KMS-11 (cell line): ENCODE results near the gene ITPR2.

Source experiments
- H2AFZ ChIP-seq: fragments of 200-600 bp; sonication (generic); 2 replicates; pipeline ENCODE4 v1.6.1; 2016; ENCODE audit warnings: antibody characterized with exemption, mixed run types, low read depth
- H3K27ac ChIP-seq: fragments of 200-600 bp; sonication (generic); 2 replicates; pipeline ENCODE4 v1.6.1; 2016; ENCODE audit warnings: mild to moderate bottlenecking, mixed run types
- H3K27me3 ChIP-seq: fragments of 200-600 bp; sonication (generic); 2 replicates; pipeline ENCODE4 v1.6.1; 2017; ENCODE audit warnings: mild to moderate bottlenecking, low read depth, mixed run types, moderate library complexity; ENCODE audit not compliant: insufficient read depth
- H3K36me3 ChIP-seq: fragments of 200-600 bp; sonication (generic); 2 replicates; pipeline ENCODE4 v1.6.1; 2017; ENCODE audit warnings: mild to moderate bottlenecking, mixed run types; ENCODE audit not compliant: insufficient read depth
- H3K4me1 ChIP-seq: fragments of 200-600 bp; sonication (generic); 2 replicates; pipeline ENCODE4 v1.6.1; 2016; ENCODE audit warnings: mild to moderate bottlenecking, low read depth, mixed run types; ENCODE audit not compliant: poor library complexity, severe bottlenecking
- H3K4me2 ChIP-seq: fragments of 200-600 bp; sonication (generic); 2 replicates; pipeline ENCODE4 v1.7.0; 2016; ENCODE audit warnings: mild to moderate bottlenecking, mixed run types
- H3K4me3 ChIP-seq: fragments of 200-600 bp; sonication (generic); IDR thresholded peaks from 2 replicates; pipeline ENCODE4 v1.6.1; 2017; ENCODE audit warnings: low read depth, low read length, mixed read lengths; ENCODE audit not compliant: insufficient read depth
- H3K79me2 ChIP-seq: fragments of 200-600 bp; sonication (generic); 2 replicates; pipeline ENCODE4 v1.6.1; 2016; ENCODE audit warnings: low read depth, mixed run types; ENCODE audit not compliant: insufficient read depth
- H3K9ac ChIP-seq: fragments of 200-600 bp; sonication (generic); 2 replicates; pipeline ENCODE4 v1.6.1; 2016; ENCODE audit warnings: mild to moderate bottlenecking, mixed run types
- H4K20me1 ChIP-seq: fragments of 200-600 bp; sonication (generic); 2 replicates; pipeline ENCODE4 v1.6.1; 2016; ENCODE audit warnings: mild to moderate bottlenecking, mixed run types; ENCODE audit not compliant: insufficient read depth
- TF ChIP-seq, protein P1 (sequence below): fragments of 200-600 bp; sonication (generic); conservative IDR thresholded peaks from 2 replicates; pipeline ENCODE4 v1.6.1; 2017; ENCODE audit warnings: low read depth, mild to moderate bottlenecking, antibody characterized with exemption, low read length, moderate library complexity, mixed read lengths

ITPR2 gene

DNA sequence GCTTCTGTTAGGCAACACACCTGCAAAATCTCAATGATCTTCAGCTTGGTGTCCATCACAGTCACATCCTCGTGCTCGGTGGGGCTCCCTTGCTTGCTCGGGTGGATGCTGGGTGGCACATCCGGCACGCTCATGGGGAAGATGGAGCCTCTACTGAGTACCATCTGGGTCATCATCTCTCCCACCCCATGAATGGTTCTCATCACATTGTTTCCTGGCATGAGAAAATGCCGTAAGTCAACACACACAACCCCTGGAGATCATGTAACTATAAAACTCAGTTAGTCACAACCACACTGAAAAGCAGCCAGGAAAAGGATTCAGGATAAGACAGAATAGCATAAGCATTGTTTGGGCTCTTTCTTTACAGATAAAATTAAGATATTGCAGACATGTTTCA lies 201.1 kb downstream of the ITPR2 start:
- Histone ChIP-seq H3K4me3 (no peak overlapping the region), H3K9ac (no peak overlapping the region), H4K20me1 (no peaks in the 10 kb centered on the region), H3K27me3 (no peaks in the 10 kb centered on the region), H3K79me2 (no peaks in the 10 kb centered on the region), H3K4me2 (no peak overlapping the region), H3K27ac (no peak overlapping the region), H2AFZ (no peak overlapping the region), H3K36me3 (no peaks in the 10 kb centered on the region), H3K4me1 (no peaks in the 10 kb centered on the region)
- TF ChIP-seq, protein P1, sequence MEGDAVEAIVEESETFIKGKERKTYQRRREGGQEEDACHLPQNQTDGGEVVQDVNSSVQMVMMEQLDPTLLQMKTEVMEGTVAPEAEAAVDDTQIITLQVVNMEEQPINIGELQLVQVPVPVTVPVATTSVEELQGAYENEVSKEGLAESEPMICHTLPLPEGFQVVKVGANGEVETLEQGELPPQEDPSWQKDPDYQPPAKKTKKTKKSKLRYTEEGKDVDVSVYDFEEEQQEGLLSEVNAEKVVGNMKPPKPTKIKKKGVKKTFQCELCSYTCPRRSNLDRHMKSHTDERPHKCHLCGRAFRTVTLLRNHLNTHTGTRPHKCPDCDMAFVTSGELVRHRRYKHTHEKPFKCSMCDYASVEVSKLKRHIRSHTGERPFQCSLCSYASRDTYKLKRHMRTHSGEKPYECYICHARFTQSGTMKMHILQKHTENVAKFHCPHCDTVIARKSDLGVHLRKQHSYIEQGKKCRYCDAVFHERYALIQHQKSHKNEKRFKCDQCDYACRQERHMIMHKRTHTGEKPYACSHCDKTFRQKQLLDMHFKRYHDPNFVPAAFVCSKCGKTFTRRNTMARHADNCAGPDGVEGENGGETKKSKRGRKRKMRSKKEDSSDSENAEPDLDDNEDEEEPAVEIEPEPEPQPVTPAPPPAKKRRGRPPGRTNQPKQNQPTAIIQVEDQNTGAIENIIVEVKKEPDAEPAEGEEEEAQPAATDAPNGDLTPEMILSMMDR: no peak

DNA sequence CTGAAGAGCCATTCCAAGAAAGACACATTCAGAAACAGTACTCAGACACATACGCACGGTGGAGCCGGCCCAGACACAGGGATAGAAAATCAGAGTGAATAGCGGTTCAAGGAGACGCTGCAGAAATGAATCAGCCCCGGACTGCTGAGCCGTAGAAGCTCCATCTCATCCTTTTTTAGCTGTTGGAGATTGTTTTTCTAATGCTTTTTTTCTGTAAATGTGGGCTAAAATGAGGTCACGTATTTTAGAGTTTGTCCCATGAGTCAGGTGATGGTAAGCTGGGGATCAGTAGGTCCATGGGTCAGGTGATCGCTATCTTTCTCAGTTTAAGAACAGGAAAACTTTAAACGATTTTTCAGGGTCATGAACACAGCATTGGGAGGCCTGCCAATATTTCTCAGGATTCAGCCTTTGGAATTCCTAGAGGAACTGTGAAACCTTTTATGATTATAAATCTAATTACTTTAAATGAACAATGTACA lies 202.4 kb downstream of the ITPR2 start:
- Histone ChIP-seq H3K27ac (no peak overlapping the region), H3K36me3 (no peaks in the 10 kb centered on the region), H2AFZ (no peak overlapping the region), H3K4me1 (no peaks in the 10 kb centered on the region), H3K9ac (no peak overlapping the region), H3K4me2 (no peak overlapping the region), H4K20me1 (no peaks in the 10 kb centered on the region), H3K4me3 (no peak overlapping the region), H3K27me3 (no peaks in the 10 kb centered on the region), H3K79me2 (no peaks in the 10 kb centered on the region)
- TF ChIP-seq, protein P1: no peak

DNA sequence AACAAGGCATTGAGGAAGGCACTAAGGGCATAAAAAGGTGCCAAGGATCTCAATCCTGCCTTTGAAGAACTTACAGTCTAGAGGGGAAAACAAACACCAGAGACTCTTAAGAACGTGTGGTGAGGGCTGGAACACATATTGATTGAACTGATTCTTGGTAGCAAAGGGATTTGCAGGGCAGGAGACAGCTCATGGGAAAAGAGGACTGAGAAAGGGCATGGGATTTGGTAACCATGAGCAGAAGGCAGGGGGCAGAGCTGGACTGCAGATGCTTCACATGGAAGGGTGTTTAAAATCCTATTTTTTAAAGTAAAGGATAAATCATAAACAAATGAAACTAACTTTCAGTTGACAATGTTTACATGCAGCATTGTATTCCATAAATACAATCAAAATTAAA lies 203.1 kb downstream of the ITPR2 start:
- Histone ChIP-seq H3K4me1 (no peaks in the 10 kb centered on the region), H2AFZ (no peak overlapping the region), H3K4me2 (no peak overlapping the region), H4K20me1 (no peaks in the 10 kb centered on the region), H3K4me3 (no peak overlapping the region), H3K36me3 (no peaks in the 10 kb centered on the region), H3K9ac (no peak overlapping the region), H3K27me3 (no peaks in the 10 kb centered on the region), H3K27ac (no peak overlapping the region), H3K79me2 (no peaks in the 10 kb centered on the region)
- TF ChIP-seq, protein P1: no peak

DNA sequence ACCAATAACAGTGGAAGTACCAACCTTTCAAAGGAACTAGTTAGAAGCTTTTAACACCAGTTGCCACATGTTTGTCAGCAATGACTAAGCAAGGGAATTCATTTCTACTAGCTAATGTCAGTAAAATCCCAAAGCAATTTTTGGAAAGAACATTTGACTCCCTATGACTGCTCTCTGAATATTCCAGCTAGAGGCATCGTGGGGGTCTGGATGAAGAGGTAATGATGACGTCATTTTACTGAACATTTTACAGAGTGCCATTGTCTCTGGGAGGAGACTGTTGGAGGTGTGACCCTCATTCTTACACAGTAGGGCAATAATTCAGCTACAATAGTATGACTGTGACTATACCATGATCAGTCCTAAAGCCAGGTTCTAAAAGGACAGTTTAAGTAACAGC lies 204.8 kb downstream of the ITPR2 start:
- Histone ChIP-seq H2AFZ (no peak overlapping the region), H3K79me2 (no peaks in the 10 kb centered on the region), H3K4me3 (no peak overlapping the region), H3K9ac (no peak overlapping the region), H4K20me1 (no peaks in the 10 kb centered on the region), H3K27ac (no peak overlapping the region), H3K4me2 (no peak overlapping the region), H3K36me3 (no peaks in the 10 kb centered on the region), H3K27me3 (no peaks in the 10 kb centered on the region), H3K4me1 (no peaks in the 10 kb centered on the region)
- TF ChIP-seq, protein P1: no peak
